ENCODE data around the gene NOL9. TPM values are rescaled to one million over a fixed set of nuclear protein-coding genes. Genes with fewer than 3 reads are reported as not detected.
A peak's percentile ranks its signal among the peaks of the same experiment; 100 is the strongest.
"Not testable (repeated sequence)": the region's sequence is repeated elsewhere in the genome, so short reads cannot be mapped to it uniquely, and the experiment has no call there.

NOL9 gene
- total RNA-seq, 1 donor from 2014 or later = 14.2 TPM

DNA sequence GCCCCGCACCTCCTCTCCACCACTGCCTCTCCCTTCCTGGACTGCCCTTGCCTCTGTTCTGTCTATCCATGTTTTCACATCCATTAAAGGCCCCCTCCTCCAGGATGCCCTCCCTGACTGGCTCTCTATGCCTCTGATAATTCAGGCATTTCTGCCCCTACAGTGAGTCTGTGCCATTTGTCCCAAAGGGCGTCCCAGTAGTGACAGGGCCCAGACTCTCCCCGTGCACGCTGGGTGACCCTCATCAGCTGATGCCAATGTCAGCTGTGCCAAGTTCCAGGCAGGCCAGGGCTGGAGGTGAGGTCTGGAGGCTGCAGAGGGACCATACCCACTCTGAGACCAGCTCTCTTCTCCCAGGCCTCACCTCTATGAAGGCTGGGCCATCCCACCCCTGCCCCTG is 59.7 kb downstream of the NOL9 start:
- no peak for FAIRE-seq
- H3K4me3 ChIP-seq (ENCODE audit: low read depth, low read length) = no peak overlapping the region
- TF ChIP-seq, protein P1, sequence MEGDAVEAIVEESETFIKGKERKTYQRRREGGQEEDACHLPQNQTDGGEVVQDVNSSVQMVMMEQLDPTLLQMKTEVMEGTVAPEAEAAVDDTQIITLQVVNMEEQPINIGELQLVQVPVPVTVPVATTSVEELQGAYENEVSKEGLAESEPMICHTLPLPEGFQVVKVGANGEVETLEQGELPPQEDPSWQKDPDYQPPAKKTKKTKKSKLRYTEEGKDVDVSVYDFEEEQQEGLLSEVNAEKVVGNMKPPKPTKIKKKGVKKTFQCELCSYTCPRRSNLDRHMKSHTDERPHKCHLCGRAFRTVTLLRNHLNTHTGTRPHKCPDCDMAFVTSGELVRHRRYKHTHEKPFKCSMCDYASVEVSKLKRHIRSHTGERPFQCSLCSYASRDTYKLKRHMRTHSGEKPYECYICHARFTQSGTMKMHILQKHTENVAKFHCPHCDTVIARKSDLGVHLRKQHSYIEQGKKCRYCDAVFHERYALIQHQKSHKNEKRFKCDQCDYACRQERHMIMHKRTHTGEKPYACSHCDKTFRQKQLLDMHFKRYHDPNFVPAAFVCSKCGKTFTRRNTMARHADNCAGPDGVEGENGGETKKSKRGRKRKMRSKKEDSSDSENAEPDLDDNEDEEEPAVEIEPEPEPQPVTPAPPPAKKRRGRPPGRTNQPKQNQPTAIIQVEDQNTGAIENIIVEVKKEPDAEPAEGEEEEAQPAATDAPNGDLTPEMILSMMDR (IDR thresholded peaks at IDR 0.05; ENCODE audit: insufficient read depth, low read length, severe bottlenecking) = no peak
- DNase-seq (ENCODE audit: low read depth) = no peak
- no peaks in the 10 kb centered on the region for H3K27me3 ChIP-seq (ENCODE audit: control insufficient read depth, insufficient read depth, low read length)
- H3K36me3 ChIP-seq (ENCODE audit: control insufficient read depth, insufficient read depth, low read length) = no peaks in the 10 kb centered on the region

DNA sequence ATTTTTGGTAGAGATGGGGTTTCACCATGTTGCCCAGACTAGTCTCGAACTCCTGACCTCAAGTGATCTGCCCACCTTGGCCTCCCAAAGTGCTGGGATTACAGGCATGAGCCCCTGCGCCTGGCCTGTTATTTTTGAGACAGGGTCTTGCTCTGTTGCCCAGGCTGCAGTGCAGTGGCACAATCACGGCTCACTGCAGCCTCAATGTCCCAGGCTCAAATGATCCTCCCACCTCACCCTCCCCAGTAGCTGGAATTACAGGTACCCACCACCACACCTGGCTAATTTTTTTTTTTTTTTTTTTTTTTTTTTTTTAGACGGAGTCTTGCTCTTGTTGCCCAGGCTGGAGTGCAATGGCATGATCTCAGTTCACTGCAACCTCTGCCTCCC is 60.5 kb downstream of the NOL9 start:
- not testable (repeated sequence) for FAIRE-seq; DNase-seq (ENCODE audit: low read depth)

DNA sequence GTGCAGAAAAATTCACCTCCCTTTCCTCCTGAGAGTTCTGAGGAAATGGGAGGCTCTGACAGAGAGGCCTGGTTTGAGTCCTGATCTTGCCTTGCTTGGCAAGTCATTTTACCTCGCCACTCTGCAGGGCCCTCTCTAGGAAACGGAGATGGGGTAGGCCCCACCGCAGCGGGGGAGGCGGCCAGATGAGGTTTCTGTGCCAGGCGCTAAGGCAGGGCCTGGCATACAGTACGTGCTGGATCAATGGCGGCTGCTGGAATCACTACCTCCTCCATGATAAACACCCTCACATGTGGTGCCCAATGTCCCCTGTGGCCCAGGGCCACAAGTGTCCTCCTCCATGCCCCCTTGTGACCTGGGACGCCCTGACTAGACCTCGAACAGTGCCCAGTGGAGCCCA is 62.3 kb downstream of the NOL9 start:
- TF ChIP-seq, protein P1 (IDR thresholded peaks at IDR 0.05; ENCODE audit: insufficient read depth, low read length, severe bottlenecking) = no peak
- FAIRE-seq = no peak
- H3K4me3 ChIP-seq (ENCODE audit: low read depth, low read length) = no peak overlapping the region
- H3K27me3 ChIP-seq (ENCODE audit: control insufficient read depth, insufficient read depth, low read length) = no peaks in the 10 kb centered on the region
- no peak for DNase-seq (ENCODE audit: low read depth)
- H3K36me3 ChIP-seq (ENCODE audit: control insufficient read depth, insufficient read depth, low read length) = peaks cover 6% of the 10 kb centered on the region

More for the DNA sequence above, 60.5 kb downstream of the NOL9 start:
- not testable (repeated sequence) for H3K4me3 ChIP-seq (ENCODE audit: low read depth, low read length); H3K27me3 ChIP-seq (ENCODE audit: control insufficient read depth, insufficient read depth, low read length); H3K36me3 ChIP-seq (ENCODE audit: control insufficient read depth, insufficient read depth, low read length)

DNA sequence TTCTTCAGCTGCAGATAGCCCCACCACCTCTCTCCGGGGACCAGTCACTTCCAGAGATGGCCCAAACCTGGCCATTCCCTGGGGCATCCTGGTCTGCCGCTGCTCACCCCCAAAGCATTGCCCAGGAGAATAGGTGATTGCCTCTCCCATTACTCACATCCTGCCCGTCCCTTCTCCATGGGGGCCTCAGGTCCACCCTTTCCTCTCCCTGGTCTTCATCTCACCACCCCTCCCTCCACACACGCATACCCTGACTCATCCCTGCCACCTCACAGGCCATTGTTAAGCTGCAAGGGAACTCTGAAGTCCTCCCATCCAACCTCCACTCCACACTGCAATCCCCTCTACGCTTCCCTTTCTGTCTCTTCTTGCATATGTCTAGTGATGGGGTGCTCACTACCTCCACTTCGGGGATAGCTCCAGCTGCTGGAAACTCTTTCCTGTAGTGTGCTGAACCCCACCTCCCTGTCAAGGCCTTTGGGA is 62.8 kb downstream of the NOL9 start, which contains the start of gene PLEKHG5:
Gene PLEKHG5 (minus strand): TSS at position 188 of the 483 bp plus-strand sequence. CDS start 14,096 bp downstream, outside the sequence.
- TF ChIP-seq, protein P1 (IDR thresholded peaks at IDR 0.05; ENCODE audit: insufficient read depth, low read length, severe bottlenecking) = no peak
- FAIRE-seq (peak; percentile 50), DNase-seq (ENCODE audit: low read depth) (peak; percentile 98)

DNA sequence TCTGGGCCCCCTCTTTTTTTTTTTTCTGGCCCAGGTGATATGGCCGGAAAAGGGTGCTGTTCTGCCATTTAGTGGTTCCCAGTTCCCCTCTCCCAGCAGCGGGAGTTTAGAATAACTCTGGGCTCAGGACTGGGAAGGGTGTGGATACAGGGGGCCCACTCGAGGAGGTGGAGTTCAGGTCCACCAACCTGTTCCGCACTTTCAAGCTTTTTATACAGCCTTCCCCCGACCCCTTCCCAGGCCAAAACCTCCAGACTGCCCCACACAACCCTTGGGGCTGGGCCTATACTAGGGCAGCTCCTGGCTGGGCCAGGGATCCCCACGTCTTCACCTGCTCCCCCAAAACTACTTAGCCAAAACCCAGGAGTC is 63.2 kb downstream of the NOL9 start:
- DNase-seq (ENCODE audit: low read depth) = no peak
- H3K4me3 ChIP-seq (ENCODE audit: low read depth, low read length) = peak overlapping the region; percentile 98
- peaks cover 6% of the 10 kb centered on the region for H3K36me3 ChIP-seq (ENCODE audit: control insufficient read depth, insufficient read depth, low read length)
- TF ChIP-seq, protein P1 (IDR thresholded peaks at IDR 0.05; ENCODE audit: insufficient read depth, low read length, severe bottlenecking) = no peak
- FAIRE-seq = no peak
- no peaks in the 10 kb centered on the region for H3K27me3 ChIP-seq (ENCODE audit: control insufficient read depth, insufficient read depth, low read length)

More for the DNA sequence above, 62.8 kb downstream of the NOL9 start, which contains the start of gene PLEKHG5:
- H3K27me3 ChIP-seq (ENCODE audit: control insufficient read depth, insufficient read depth, low read length) = no peaks in the 10 kb centered on the region
- H3K4me3 ChIP-seq (ENCODE audit: low read depth, low read length) = peak within 1 kb of the TSS; percentile 98
- peaks cover 6% of the 10 kb centered on the region for H3K36me3 ChIP-seq (ENCODE audit: control insufficient read depth, insufficient read depth, low read length)

DNA sequence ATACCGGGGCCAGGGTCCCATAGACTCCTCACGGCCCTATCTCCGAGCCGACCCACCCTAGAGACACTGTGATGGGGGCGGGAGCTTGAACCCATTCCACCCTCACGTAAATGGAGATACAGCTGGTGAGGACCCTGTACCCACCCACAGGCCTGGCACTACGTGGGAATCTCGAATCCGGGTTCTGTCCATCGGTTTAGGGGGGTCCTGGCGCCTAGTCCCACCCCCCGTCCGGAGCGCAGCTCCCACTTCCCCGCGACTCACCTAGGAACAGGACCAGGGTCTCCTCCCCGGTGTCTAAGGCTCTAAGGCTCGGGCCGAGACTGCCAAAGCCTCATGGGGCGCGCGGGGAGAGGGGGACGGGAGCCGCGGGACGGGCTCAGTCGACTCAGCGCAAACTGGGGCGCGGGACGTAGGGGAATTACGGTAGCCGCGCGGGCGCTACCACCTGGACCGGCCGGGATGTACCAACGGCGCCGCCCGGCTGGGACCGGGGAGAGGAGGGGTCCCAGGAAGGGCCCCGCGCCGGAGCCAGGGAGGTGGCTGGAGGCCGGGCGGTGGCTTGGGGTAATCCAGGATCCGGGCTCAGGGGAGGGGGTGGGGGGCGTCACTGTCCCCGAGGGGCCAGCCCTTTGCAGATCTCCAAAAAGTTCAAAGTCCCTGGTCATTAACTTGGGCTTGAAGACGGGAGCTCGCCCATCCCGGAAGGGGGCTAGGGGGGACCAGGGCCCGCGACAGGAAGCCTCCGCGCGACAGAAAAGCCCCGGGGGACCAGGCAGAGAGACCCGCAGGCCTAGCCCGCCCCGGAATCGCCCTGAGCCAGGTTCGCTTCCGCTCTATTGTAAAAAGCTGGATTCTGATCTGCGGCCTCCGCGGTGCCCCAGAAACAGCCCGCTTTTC is 63.9 kb downstream of the NOL9 start:
- Histone ChIP-seq H3K36me3 (ENCODE audit: control insufficient read depth, insufficient read depth, low read length) (peaks cover 6% of the 10 kb centered on the region), H3K27me3 (ENCODE audit: control insufficient read depth, insufficient read depth, low read length) (no peaks in the 10 kb centered on the region), H3K4me3 (ENCODE audit: low read depth, low read length) (peak overlapping the region; percentile 98)
- FAIRE-seq (no peak), DNase-seq (ENCODE audit: low read depth) (peak; percentile 49)
- TF ChIP-seq, protein P1 (IDR thresholded peaks at IDR 0.05; ENCODE audit: insufficient read depth, low read length, severe bottlenecking) = no peak

All from bronchial epithelial cell (primary cell).